ENCODE measurements around the gene TBL1Y.
"Not testable (repeated sequence)": the region's sequence is repeated elsewhere in the genome, so short reads cannot be mapped to it uniquely, and the experiment has no call there.

GRCh38 chrY:7052461-7052860 is 142.0 kb downstream of the TBL1Y start:
- TF ChIP-seq REST (IDR thresholded peaks at IDR 0.05; ENCODE audit: borderline replicate concordance); CTCF (IDR thresholded peaks at IDR 0.05; ENCODE audit: poor library complexity, severe bottlenecking); POLR2AphosphoS5 (IDR thresholded peaks at IDR 0.05); EZH2 (IDR thresholded peaks at IDR 0.05; ENCODE audit: borderline replicate concordance, insufficient read depth, low read length, poor library complexity, severe bottlenecking); EP300 (conservative IDR thresholded peaks at IDR 0.05; ENCODE audit: poor library complexity, severe bottlenecking): not testable (repeated sequence)

Measured in neural cell (in vitro differentiated cells).